GM12891 (cell line): ENCODE data around the gene SSC4D.

Experiments used
- POLR2A ChIP-seq: IDR thresholded peaks from 2 replicates; pipeline ENCODE4 v1.6.1; 2011; ENCODE audit warnings: low read depth, low read length, control low read depth
- POLR2AphosphoS5 ChIP-seq: IDR thresholded peaks from 2 replicates; pipeline ENCODE4 v1.6.1; 2011; ENCODE audit warnings: low read depth, low read length, control low read depth
- POU2F2 ChIP-seq: IDR thresholded peaks from 2 replicates; pipeline ENCODE4 v1.6.1; 2011; ENCODE audit warnings: low read depth, mild to moderate bottlenecking, control low read depth, low read length, moderate library complexity
- TAF1 ChIP-seq: IDR thresholded peaks from 2 replicates; pipeline ENCODE4 v1.6.1; 2011; ENCODE audit warnings: low read depth, low read length, control low read depth

DNA sequence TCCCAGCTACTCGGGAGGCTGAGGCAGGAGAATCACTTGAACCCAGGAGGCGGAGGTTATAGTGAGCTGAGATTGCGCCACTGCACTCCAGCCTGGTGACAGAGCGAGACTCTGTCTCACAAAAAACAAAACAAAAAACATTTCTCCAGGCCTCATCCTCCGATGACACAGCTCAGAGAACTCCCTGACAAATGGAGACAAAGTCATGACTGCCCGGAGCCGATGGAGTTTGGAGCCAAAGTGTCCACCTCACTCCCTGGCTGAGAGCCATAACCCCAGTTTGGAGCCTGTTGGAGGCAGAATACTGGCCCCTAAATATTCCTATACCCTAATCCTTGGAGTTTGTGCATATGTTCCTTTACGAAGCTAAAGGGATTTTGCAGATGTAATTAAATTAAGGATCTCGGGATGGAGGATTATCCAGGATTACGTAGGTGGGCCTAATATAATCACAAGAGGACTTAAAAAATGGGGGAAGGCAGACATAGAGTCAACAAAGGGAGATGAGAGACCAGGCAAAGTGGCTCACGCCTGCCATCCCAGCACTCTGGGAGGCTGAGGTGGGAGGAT, 22.7 kb downstream of the SSC4D start:
- no peak for TF ChIP-seq POLR2AphosphoS5
- no peak for TF ChIP-seq POLR2A
- no peak for TF ChIP-seq TAF1
- no peak for TF ChIP-seq POU2F2
